MM.1S (cell line): ENCODE data around the gene ADAMTS12.

Experiments
- DNase-seq: peaks from one replicate; pipeline ENCODE4 v3.0.0-alpha.2; 2015
- H2AFZ ChIP-seq: fragments of 300-600 bp; sonication (generic); 2 replicates; pipeline ENCODE4 v1.6.0; 2016; ENCODE audit warnings: antibody characterized with exemption, low read length
- H3F3A ChIP-seq: fragments of 300-600 bp; sonication (generic); 2 replicates; pipeline ENCODE4 v1.6.1; 2016; ENCODE audit warnings: mild to moderate bottlenecking, antibody characterized with exemption, low read length, moderate library complexity, mixed read lengths; ENCODE audit not compliant: insufficient read depth
- H3K27ac ChIP-seq: fragments of 300-600 bp; sonication (generic); 2 replicates; pipeline ENCODE4 v1.5.1; 2016; ENCODE audit warnings: mild to moderate bottlenecking, low read length
- H3K27me3 ChIP-seq: fragments of 300-600 bp; sonication (generic); replicated peaks from 2 replicates; pipeline ENCODE4 v1.6.0; 2016; ENCODE audit warnings: low read length; ENCODE audit not compliant: insufficient read depth
- H3K36me3 ChIP-seq: fragments of 300-600 bp; sonication (generic); replicated peaks from 2 replicates; pipeline ENCODE4 v1.6.1; 2016; ENCODE audit warnings: mild to moderate bottlenecking, low read length, mixed read lengths; ENCODE audit not compliant: insufficient read depth
- H3K4me1 ChIP-seq: fragments of 300-600 bp; sonication (generic); 2 replicates; pipeline ENCODE4 v1.6.1; 2016; ENCODE audit warnings: low read length, mixed read lengths
- H3K4me2 ChIP-seq: fragments of 300-600 bp; sonication (generic); 2 replicates; pipeline ENCODE4 v1.6.0; 2016; ENCODE audit warnings: low read depth, low read length
- H3K4me3 ChIP-seq: fragments of 300-600 bp; sonication (generic); 2 replicates; pipeline ENCODE4 v1.5.1; 2016; ENCODE audit warnings: low read length, mixed read lengths
- H3K79me2 ChIP-seq: fragments of 300-600 bp; sonication (generic); 2 replicates; pipeline ENCODE4 v1.6.1; 2016; ENCODE audit warnings: mixed run types, low read length, mixed read lengths
- H3K9ac ChIP-seq: fragments of 300-600 bp; sonication (generic); 2 replicates; pipeline ENCODE4 v1.6.1; 2016; ENCODE audit warnings: low read length, mixed read lengths
- H3K9me2 ChIP-seq: fragments of 300-600 bp; sonication (generic); replicated peaks from 2 replicates; pipeline ENCODE4 v1.6.1; 2016; ENCODE audit warnings: mild to moderate bottlenecking, low read length, mixed read lengths; ENCODE audit not compliant: insufficient read depth
- H3K9me3 ChIP-seq: fragments of 300-600 bp; sonication (generic); replicated peaks from 2 replicates; pipeline ENCODE4 v1.6.1; 2016; ENCODE audit warnings: mild to moderate bottlenecking, low read length, mixed read lengths; ENCODE audit not compliant: insufficient read depth
- H4K20me1 ChIP-seq: fragments of 300-600 bp; sonication (generic); 2 replicates; pipeline ENCODE4 v1.6.1; 2016; ENCODE audit warnings: mild to moderate bottlenecking, low read length, moderate library complexity, mixed read lengths; ENCODE audit not compliant: insufficient read depth
- CTCF ChIP-seq: fragments of 300-600 bp; sonication (generic); IDR thresholded peaks from 2 replicates; pipeline ENCODE4 v1.5.1; 2016; ENCODE audit warnings: antibody characterized with exemption, low read length, mixed read lengths
- EZH2 ChIP-seq: fragments of 300-600 bp; sonication (generic); optimal IDR thresholded peaks from 2 replicates; pipeline ENCODE3; 2017; ENCODE audit warnings: low read depth, mild to moderate bottlenecking, antibody characterized with exemption, low read length, mixed read lengths
- EZH2phosphoT487 ChIP-seq: fragments of 300-600 bp; sonication (generic); IDR thresholded peaks from 2 replicates; pipeline ENCODE4 v1.6.1; 2018; ENCODE audit warnings: antibody characterized with exemption, low read length

ADAMTS12 gene

GRCh38 chr5:33781286-33781685, 110.5 kb downstream of the ADAMTS12 start:
- Histone ChIP-seq H3K9ac (no peak overlapping the region), H3K79me2 (no peaks in the 10 kb centered on the region), H3K4me3 (no peak overlapping the region), H3K27me3 (no peaks in the 10 kb centered on the region), H3K9me2 (no peaks in the 10 kb centered on the region), H3K9me3 (no peaks in the 10 kb centered on the region), H3K4me2 (no peak overlapping the region), H3K36me3 (no peaks in the 10 kb centered on the region), H3F3A (no peaks in the 10 kb centered on the region), H4K20me1 (no peaks in the 10 kb centered on the region), H3K4me1 (no peaks in the 10 kb centered on the region), H3K27ac (no peak overlapping the region), H2AFZ (no peak overlapping the region)
- TF ChIP-seq CTCF, result no peak
- no peak for TF ChIP-seq EZH2phosphoT487
- TF ChIP-seq EZH2, result no peak
- no peak for DNase-seq

GRCh38 chr5:33776151-33776660, 115.6 kb downstream of the ADAMTS12 start:
- no peak for TF ChIP-seq EZH2
- no peak for TF ChIP-seq CTCF
- TF ChIP-seq EZH2phosphoT487, result no peak
- Histone ChIP-seq H3K79me2 (no peaks in the 10 kb centered on the region), H3K9me3 (no peaks in the 10 kb centered on the region), H4K20me1 (no peaks in the 10 kb centered on the region), H3K9ac (no peak overlapping the region), H3K27me3 (no peaks in the 10 kb centered on the region), H2AFZ (no peak overlapping the region), H3K4me1 (no peaks in the 10 kb centered on the region), H3K36me3 (no peaks in the 10 kb centered on the region), H3K9me2 (no peaks in the 10 kb centered on the region), H3K4me3 (no peak overlapping the region), H3F3A (no peaks in the 10 kb centered on the region), H3K4me2 (no peak overlapping the region), H3K27ac (no peak overlapping the region)
- DNase-seq, result no peak

GRCh38 chr5:33774341-33774740, 117.4 kb downstream of the ADAMTS12 start:
- no peaks in the 10 kb centered on the region for H3F3A ChIP-seq
- H3K36me3 ChIP-seq, result no peaks in the 10 kb centered on the region
- H3K4me2 ChIP-seq, result no peak overlapping the region
- no peak overlapping the region for H3K27ac ChIP-seq
- H3K9ac ChIP-seq, result no peak overlapping the region
- no peaks in the 10 kb centered on the region for H4K20me1 ChIP-seq
- H2AFZ ChIP-seq, result no peak overlapping the region
- DNase-seq, result no peak
- no peaks in the 10 kb centered on the region for H3K9me3 ChIP-seq
- no peaks in the 10 kb centered on the region for H3K9me2 ChIP-seq
- TF ChIP-seq EZH2, result no peak
- H3K27me3 ChIP-seq, result no peaks in the 10 kb centered on the region
- no peaks in the 10 kb centered on the region for H3K79me2 ChIP-seq
- no peak overlapping the region for H3K4me3 ChIP-seq
- H3K4me1 ChIP-seq, result no peaks in the 10 kb centered on the region

GRCh38 chr5:33772380-33772897, 119.4 kb downstream of the ADAMTS12 start:
- TF ChIP-seq EZH2phosphoT487 (no peak), CTCF (no peak), EZH2 (no peak)
- H3K27me3 ChIP-seq, result no peaks in the 10 kb centered on the region
- no peak overlapping the region for H3K4me3 ChIP-seq
- H3K4me1 ChIP-seq, result no peaks in the 10 kb centered on the region
- H4K20me1 ChIP-seq, result no peaks in the 10 kb centered on the region
- H3K36me3 ChIP-seq, result no peaks in the 10 kb centered on the region
- no peaks in the 10 kb centered on the region for H3K9me2 ChIP-seq
- H2AFZ ChIP-seq, result no peak overlapping the region
- H3F3A ChIP-seq, result no peaks in the 10 kb centered on the region
- DNase-seq, result no peak
- no peaks in the 10 kb centered on the region for H3K79me2 ChIP-seq
- H3K4me2 ChIP-seq, result no peak overlapping the region
- H3K9me3 ChIP-seq, result no peaks in the 10 kb centered on the region
- H3K27ac ChIP-seq, result no peak overlapping the region
- H3K9ac ChIP-seq, result no peak overlapping the region
